Measurements from ENCODE around the gene DTX1. TPM values are rescaled to one million over a fixed set of nuclear protein-coding genes. Genes with fewer than 3 reads are reported as not detected.

The DTX1 gene
- total and polyA plus RNA-seq, 2 donors (not counting 3 experiments of a cell fraction or from before 2014, with no cell fraction given) = 0.06 to 0.22 TPM

DNA sequence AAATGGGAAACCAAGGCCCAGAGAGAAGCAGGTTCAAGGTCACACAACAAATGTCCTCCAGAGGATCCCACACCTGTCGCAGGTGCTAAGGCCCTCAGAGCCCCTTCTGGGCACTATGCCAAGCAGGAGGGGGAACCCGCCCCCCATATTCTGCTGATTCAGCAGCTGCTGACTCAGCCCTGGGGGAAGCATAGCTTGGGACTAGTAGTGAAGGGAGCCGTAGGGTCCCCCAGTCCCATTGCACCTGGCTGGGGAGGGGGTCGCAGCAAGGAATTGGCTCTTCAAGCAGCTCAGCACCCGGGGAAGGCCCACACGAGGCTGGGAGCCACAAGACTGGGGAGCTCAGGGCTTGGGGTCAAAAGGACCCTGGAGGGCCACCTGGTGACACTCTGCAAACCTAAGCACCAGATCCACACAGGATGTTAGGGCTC is 78.0 kb downstream of the DTX1 start:
- H3K27ac ChIP-seq (ENCODE audit: insufficient read depth, low read depth, low read length) = no peak overlapping the region
- no peak for FAIRE-seq
- TF ChIP-seq FOS (IDR thresholded peaks at IDR 0.05; ENCODE audit: borderline replicate concordance, insufficient read depth, low read length) (no peak), POLR2A (IDR thresholded peaks at IDR 0.05; ENCODE audit: low read depth, low read length) (no peak), CTCF (IDR thresholded peaks at IDR 0.05; ENCODE audit: extremely low read depth in 1 of 2, insufficient read depth in 1 of 2, low read depth in 1 of 2, low read length in 2 of 2) (no peak), JUN (IDR thresholded peaks at IDR 0.05; ENCODE audit: borderline replicate concordance, insufficient read depth, insufficient read length, low read depth) (no peak), POLR2AphosphoS5 (IDR thresholded peaks at IDR 0.05; ENCODE audit: insufficient read depth, low read depth, low read length) (no peak), GATA2 (IDR thresholded peaks at IDR 0.05; ENCODE audit: insufficient read depth, insufficient read length, low read depth, low read length) (no peak), EZH2 (IDR thresholded peaks at IDR 0.05; ENCODE audit: borderline replicate concordance, low read depth, low read length, severe bottlenecking) (no peak), MYC (IDR thresholded peaks at IDR 0.05; ENCODE audit: low read depth, low read length) (no peak)
- TF ChIP-seq, protein P1, sequence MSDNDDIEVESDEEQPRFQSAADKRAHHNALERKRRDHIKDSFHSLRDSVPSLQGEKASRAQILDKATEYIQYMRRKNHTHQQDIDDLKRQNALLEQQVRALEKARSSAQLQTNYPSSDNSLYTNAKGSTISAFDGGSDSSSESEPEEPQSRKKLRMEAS (IDR thresholded peaks at IDR 0.05; ENCODE audit: insufficient read depth, insufficient read length) = no peak
- no peaks in the 10 kb centered on the region for H3K27me3 ChIP-seq (ENCODE audit: control insufficient read depth in 2 of 2, insufficient read depth in 2 of 2, low read length in 2 of 2)
- dilution Hi-C loops (cut with MboI; ENCODE audit: extremely low pct_ligation_motif_present, low sequenced_read_pairs) = no loop called here
- H3K9me3 ChIP-seq (replicated peaks; ENCODE audit: control insufficient read depth, insufficient read depth, low read length) = no peaks in the 10 kb centered on the region
- H3K79me2 ChIP-seq (ENCODE audit: control insufficient read depth, insufficient read depth, low read length) = no peaks in the 10 kb centered on the region
- ChIA-PET POLR2A (interaction anchor here (0.7 kb wide), 1 partner anchor 279 kb away, joined by 6 read pairs; no protein-coding TSS in a partner anchor), CTCF (interaction anchor here (3.3 kb wide), 1 partner anchor 142 kb away, joined by 10 read pairs; no protein-coding TSS in a partner anchor)
- H3K4me1 ChIP-seq (ENCODE audit: control insufficient read depth, extremely low read depth, insufficient read depth, low read length) = no peaks in the 10 kb centered on the region
- H2AFZ ChIP-seq (ENCODE audit: low read depth, low read length) = no peak overlapping the region
- DNase-seq (ENCODE audit: low read depth, low spot score) = no peak
- no peaks in the 10 kb centered on the region for H3K36me3 ChIP-seq (ENCODE audit: control insufficient read depth in 2 of 2, extremely low read depth in 1 of 2, insufficient read depth in 2 of 2, low read length in 2 of 2)
- H3K9ac ChIP-seq (replicated peaks; ENCODE audit: extremely low read depth, insufficient read depth, low read length) = no peak overlapping the region
- H3K4me2 ChIP-seq (ENCODE audit: insufficient read depth, low read length) = no peak overlapping the region
- no peak overlapping the region for H3K4me3 ChIP-seq (replicated peaks in 1 of 3; ENCODE audit: insufficient read depth in 1 of 3, low read depth in 1 of 3, low read length in 3 of 3)
- intact Hi-C loops (cut with micrococcal nuclease) = no loop called here
- H3K9me1 ChIP-seq (replicated peaks; ENCODE audit: control insufficient read depth, extremely low read depth, insufficient read depth, low read length) = no peaks in the 10 kb centered on the region
- no peaks in the 10 kb centered on the region for H4K20me1 ChIP-seq (replicated peaks; ENCODE audit: control insufficient read depth, extremely low read depth, insufficient read depth, low read length)
- BruUV-seq (replicated peaks) = no TSS peak
